Activated T-cell treated with anti-CD3 and anti-CD28 coated beads, Interleukin-2, amount 50 U/mL, for 72 hours (primary cell): ENCODE results near the gene ZG16B. TPM values are rescaled to one million over a fixed set of nuclear protein-coding genes. Genes with fewer than 3 reads are reported as not detected.

Experiments
- ATAC-seq, 2 donors: fragments of 150-1000 bp; cut with Tn5 transposase; replicated peaks in 1 of 2; 2 replicates each; pipeline ENCODE4 v1.10.0; 2021; ENCODE audit warnings: moderate library complexity in 2 of 2, mild to moderate bottlenecking in 1 of 2
- DNase-seq, 2 donors: peaks; one replicate each; pipeline ENCODE4 v3.0.0; 2021 to 2022; ENCODE audit warnings: mixed read lengths in 1 of 2
- H3K27ac Mint-ChIP-seq: one replicate; pipeline ENCODE4 v1.8.0; 2022; ENCODE audit warnings: mild to moderate bottlenecking, moderate library complexity, mixed read lengths
- H3K27me3 Mint-ChIP-seq: one replicate; pipeline ENCODE4 v1.8.0; 2022; ENCODE audit warnings: low read depth, mixed read lengths
- H3K36me3 Mint-ChIP-seq, 2 donors: one replicate each; pipeline ENCODE4 v1.8.0; 2022; ENCODE audit warnings: mixed read lengths in 2 of 2, mild to moderate bottlenecking in 1 of 2; ENCODE audit not compliant: insufficient read depth in 2 of 2
- H3K4me1 Mint-ChIP-seq: one replicate; pipeline ENCODE4 v1.8.0; 2022; ENCODE audit warnings: low read depth, mixed read lengths
- H3K4me3 Mint-ChIP-seq, 2 donors: one replicate each; pipeline ENCODE4 v1.8.0; 2022; ENCODE audit warnings: mild to moderate bottlenecking in 2 of 2, mixed read lengths in 2 of 2, moderate library complexity in 2 of 2
- H3K9me3 Mint-ChIP-seq, 2 donors: one replicate each; pipeline ENCODE4 v1.8.0; 2022; ENCODE audit warnings: mixed read lengths in 2 of 2
- total RNA-seq, 2 donors: library from RNA; stranded (reverse); gene quantifications; one replicate each; pipeline ENCODE4 v1.2.3, GENCODE V29; 2022

ZG16B gene
- total RNA-seq, 2 donors from 2014 or later: 3.9 to 8.5 TPM

DNA sequence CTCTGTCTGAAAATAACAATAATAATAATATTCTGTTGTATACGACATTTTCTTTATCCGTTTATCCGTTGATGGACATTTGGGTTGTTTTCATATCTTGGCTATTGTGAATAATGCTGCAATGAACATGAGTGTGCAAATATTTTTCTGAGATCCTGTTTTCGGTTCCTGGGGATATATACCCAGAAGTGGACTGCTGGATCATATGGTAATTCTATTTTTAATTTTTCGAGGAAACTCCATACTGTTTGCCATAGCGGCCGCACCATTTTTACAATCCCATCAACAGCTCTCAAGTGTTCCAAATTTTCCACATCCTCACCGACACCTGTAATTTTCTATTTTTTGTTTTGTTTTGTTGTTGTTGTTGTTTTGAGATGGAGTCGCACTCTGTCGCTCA lies 37.2 kb upstream of the ZG16B start:
- no peak overlapping the region for H3K27ac Mint-ChIP-seq
- H3K9me3 Mint-ChIP-seq: no peaks in the 10 kb centered on the region
- H3K27me3 Mint-ChIP-seq: peaks cover 24% of the 10 kb centered on the region
- no peaks in the 10 kb centered on the region for H3K4me1 Mint-ChIP-seq
- H3K36me3 Mint-ChIP-seq: no peaks in the 10 kb centered on the region
- H3K4me3 Mint-ChIP-seq: no peak overlapping the region
- DNase-seq (no peak), ATAC-seq (no peak)

- Mint-ChIP-seq H3K9me3 (no peaks in the 10 kb centered on the region), H3K36me3 (no peaks in the 10 kb centered on the region), H3K4me1 (no peaks in the 10 kb centered on the region), H3K4me3 (no peak overlapping the region), H3K27me3 (peaks cover 19% of the 10 kb centered on the region), H3K27ac (no peak overlapping the region)
- DNase-seq: no peak
- ATAC-seq: no peak
These were observed 34.5 kb upstream of the ZG16B start for GRCh38 chr16:2795395-2796143.

GRCh38 chr16:2798723-2799204 lies 31.3 kb upstream of the ZG16B start:
- no peak for ATAC-seq
- Mint-ChIP-seq H3K4me1 (no peaks in the 10 kb centered on the region), H3K4me3 (no peak overlapping the region)

GRCh38 chr16:2799205-2799858 lies 30.8 kb upstream of the ZG16B start:
- no peak overlapping the region for H3K27ac Mint-ChIP-seq
- peaks cover 14% of the 10 kb centered on the region for H3K27me3 Mint-ChIP-seq
- ATAC-seq (no peak), DNase-seq (no peak)
- H3K36me3 Mint-ChIP-seq: peaks cover 0 to 5% of the 10 kb centered on the region in 2 donors
- peaks cover 2 to 8% of the 10 kb centered on the region in 2 donors for H3K9me3 Mint-ChIP-seq
- H3K4me3 Mint-ChIP-seq: no peak overlapping the region
- H3K4me1 Mint-ChIP-seq: no peaks in the 10 kb centered on the region

More at GRCh38 chr16:2798723-2799204, 31.3 kb upstream of the ZG16B start:
- peaks cover under 1 to 3% of the 10 kb centered on the region in 2 donors for H3K9me3 Mint-ChIP-seq
- H3K27ac Mint-ChIP-seq: no peak overlapping the region
- H3K27me3 Mint-ChIP-seq: peaks cover 11% of the 10 kb centered on the region
- no peak for DNase-seq
- H3K36me3 Mint-ChIP-seq: peaks cover 0 to 3% of the 10 kb centered on the region in 2 donors

GRCh38 chr16:2799859-2800226 lies 30.3 kb upstream of the ZG16B start:
- Mint-ChIP-seq H3K4me1 (no peaks in the 10 kb centered on the region), H3K27me3 (peaks cover 14% of the 10 kb centered on the region), H3K36me3 (peaks cover 0 to 5% of the 10 kb centered on the region in 2 donors), H3K9me3 (peaks cover 3 to 9% of the 10 kb centered on the region in 2 donors), H3K27ac (no peak overlapping the region), H3K4me3 (no peak overlapping the region)
- no peak for ATAC-seq
- no peak for DNase-seq

GRCh38 chr16:2803545-2804195 lies 26.4 kb upstream of the ZG16B start:
- Mint-ChIP-seq H3K9me3 (peaks cover 3 to 9% of the 10 kb centered on the region in 2 donors), H3K27me3 (peaks cover 19% of the 10 kb centered on the region), H3K4me3 (no peak overlapping the region), H3K36me3 (peaks cover 0 to 5% of the 10 kb centered on the region in 2 donors), H3K27ac (no peak overlapping the region), H3K4me1 (no peaks in the 10 kb centered on the region)
- ATAC-seq (no peak), DNase-seq (no peak)

GRCh38 chr16:2804728-2805127 lies 25.4 kb upstream of the ZG16B start:
- no peak for DNase-seq
- no peak for ATAC-seq
- Mint-ChIP-seq H3K4me1 (no peaks in the 10 kb centered on the region), H3K27me3 (peaks cover 27% of the 10 kb centered on the region), H3K36me3 (peaks cover 0 to 5% of the 10 kb centered on the region in 2 donors), H3K27ac (no peak overlapping the region), H3K9me3 (peaks cover 6 to 9% of the 10 kb centered on the region in 2 donors), H3K4me3 (no peak overlapping the region)

DNA sequence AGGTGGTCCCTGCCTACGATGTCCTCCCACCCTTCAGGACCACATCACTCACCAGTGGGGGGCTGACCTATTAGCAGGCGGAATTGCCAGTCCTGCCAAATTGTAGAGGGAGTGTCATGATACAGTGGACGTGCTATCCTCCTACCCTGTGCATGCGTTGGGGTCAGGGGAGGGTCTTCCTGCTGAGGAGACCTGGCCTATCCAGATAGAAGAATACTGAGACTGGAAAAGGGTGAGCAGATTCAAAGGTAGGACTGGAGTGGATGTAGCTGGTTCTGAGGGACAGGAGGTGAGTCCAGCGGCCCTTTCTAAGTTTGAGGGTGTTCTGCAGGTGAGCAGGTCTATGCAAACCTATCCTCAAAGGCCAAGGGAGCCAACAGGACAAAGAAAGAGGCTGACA lies 23.8 kb upstream of the ZG16B start:
- DNase-seq: no peak
- Mint-ChIP-seq H3K36me3 (peaks cover 0 to 5% of the 10 kb centered on the region in 2 donors), H3K4me1 (no peaks in the 10 kb centered on the region), H3K4me3 (no peak overlapping the region), H3K27ac (no peak overlapping the region), H3K27me3 (peaks cover 27% of the 10 kb centered on the region), H3K9me3 (peaks cover 6 to 9% of the 10 kb centered on the region in 2 donors)
- ATAC-seq: no peak

DNA sequence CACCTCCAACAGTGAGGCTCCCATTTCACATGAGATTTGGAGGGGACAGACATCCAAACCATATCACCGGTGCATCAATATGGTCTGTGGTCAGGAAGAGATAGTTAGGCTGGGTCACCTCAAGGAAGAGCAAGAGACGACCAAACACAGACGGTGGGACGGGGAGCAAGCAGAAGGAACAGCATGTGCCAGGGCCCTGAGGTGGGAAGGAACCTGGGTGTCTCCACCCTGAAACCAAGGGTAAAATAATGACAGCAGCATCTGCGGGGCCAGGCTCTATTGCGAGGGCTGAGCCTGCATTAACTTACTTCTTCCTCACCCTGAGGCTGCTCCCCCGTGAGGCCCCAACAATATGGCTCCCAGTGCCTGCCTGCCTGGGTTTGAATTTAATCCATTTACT lies 21.9 kb upstream of the ZG16B start:
- Mint-ChIP-seq H3K27ac (no peak overlapping the region), H3K27me3 (peaks cover 27% of the 10 kb centered on the region)
- no peak for ATAC-seq

DNA sequence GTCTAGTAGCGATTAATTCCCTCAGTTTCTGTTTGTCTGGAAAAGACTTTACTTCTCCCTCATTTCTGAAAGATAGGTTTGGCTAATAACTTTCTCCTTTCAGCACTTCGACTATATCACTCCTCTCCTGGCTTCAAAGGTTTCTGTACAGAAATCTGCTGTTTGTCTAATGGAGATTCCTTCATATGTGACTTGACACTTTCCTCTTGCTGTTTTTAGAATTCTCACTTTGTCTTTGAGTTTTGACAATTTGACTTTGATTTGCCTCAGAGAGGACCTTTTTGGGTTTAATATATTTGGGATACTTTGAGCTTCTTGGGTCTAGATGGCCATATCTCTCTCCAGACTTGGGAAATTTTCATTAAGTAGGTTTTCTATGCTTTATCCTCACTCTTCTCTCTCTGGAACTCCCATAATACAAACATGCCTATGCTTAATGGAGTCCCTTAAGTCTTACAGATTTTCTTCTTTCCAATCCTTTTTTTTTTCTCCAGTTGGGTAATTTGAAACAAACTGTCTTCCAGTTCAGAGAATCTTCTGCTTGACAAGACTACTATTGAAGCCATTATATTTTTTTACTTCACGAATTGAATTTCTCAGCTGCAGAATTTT lies 20.8 kb upstream of the ZG16B start:
- peaks cover 20% of the 10 kb centered on the region for H3K27me3 Mint-ChIP-seq
- H3K9me3 Mint-ChIP-seq: peaks cover 2 to 4% of the 10 kb centered on the region in 2 donors
- peaks cover 0 to under 1% of the 10 kb centered on the region in 2 donors for H3K36me3 Mint-ChIP-seq
- DNase-seq: no peak
- ATAC-seq: no peak
- H3K4me3 Mint-ChIP-seq: no peak overlapping the region
- H3K4me1 Mint-ChIP-seq: no peaks in the 10 kb centered on the region
- no peak overlapping the region for H3K27ac Mint-ChIP-seq

More for the DNA sequence above, 21.9 kb upstream of the ZG16B start:
- H3K36me3 Mint-ChIP-seq: peaks cover 0 to 5% of the 10 kb centered on the region in 2 donors
- H3K4me3 Mint-ChIP-seq: no peak overlapping the region
- peaks cover 6 to 9% of the 10 kb centered on the region in 2 donors for H3K9me3 Mint-ChIP-seq
- no peaks in the 10 kb centered on the region for H3K4me1 Mint-ChIP-seq
- DNase-seq: no peak

GRCh38 chr16:2810651-2811050 lies 19.5 kb upstream of the ZG16B start:
- Mint-ChIP-seq H3K27ac (no peak overlapping the region), H3K27me3 (peaks cover 20% of the 10 kb centered on the region), H3K36me3 (no peaks in the 10 kb centered on the region), H3K9me3 (peaks cover 0 to 3% of the 10 kb centered on the region in 2 donors), H3K4me3 (no peak overlapping the region), H3K4me1 (no peaks in the 10 kb centered on the region)
- no peak for DNase-seq
- ATAC-seq: no peak

GRCh38 chr16:2811703-2812471 lies 18.2 kb upstream of the ZG16B start:
- Mint-ChIP-seq H3K9me3 (peaks cover 0 to 3% of the 10 kb centered on the region in 2 donors), H3K27ac (no peak overlapping the region), H3K4me1 (no peaks in the 10 kb centered on the region), H3K36me3 (no peaks in the 10 kb centered on the region), H3K27me3 (peaks cover 20% of the 10 kb centered on the region), H3K4me3 (no peak overlapping the region)
- ATAC-seq (no peak), DNase-seq (no peak)
